Loucy (cell line): ENCODE results near the gene COBLL1.
A peak's percentile ranks its signal among the peaks of the same experiment; 100 is the strongest.

ENCODE experiments used
- H2AFZ ChIP-seq: fragments of 200-600 bp; sonication (generic); 2 replicates; pipeline ENCODE4 v1.6.0; 2016; ENCODE audit warnings: antibody characterized with exemption, mild to moderate bottlenecking, low read length, moderate library complexity
- H3F3A ChIP-seq: fragments of 200-600 bp; 2 replicates; pipeline ENCODE4 v1.6.0; 2016; ENCODE audit warnings: antibody characterized with exemption, low read depth, mild to moderate bottlenecking
- H3K27me3 ChIP-seq: fragments of 200-600 bp; sonication (generic); 2 replicates; pipeline ENCODE4 v1.6.1; 2014; ENCODE audit warnings: low read length, mild to moderate bottlenecking; ENCODE audit not compliant: insufficient read depth, poor library complexity, severe bottlenecking
- H3K36me3 ChIP-seq: fragments of 200-600 bp; sonication (generic); 2 replicates; pipeline ENCODE4 v1.6.1; 2016; ENCODE audit warnings: low read length; ENCODE audit not compliant: insufficient read depth
- H3K4me1 ChIP-seq: fragments of 200-600 bp; sonication (generic); 2 replicates; pipeline ENCODE4 v1.5.1; 2014; ENCODE audit warnings: low read length, mild to moderate bottlenecking; ENCODE audit not compliant: insufficient read depth, poor library complexity, severe bottlenecking
- H3K4me2 ChIP-seq: fragments of 200-600 bp; sonication (generic); 2 replicates; pipeline ENCODE4 v1.6.0; 2014; ENCODE audit warnings: antibody characterized with exemption, low read length, low read depth, mild to moderate bottlenecking; ENCODE audit not compliant: poor library complexity, severe bottlenecking
- H3K4me3 ChIP-seq: fragments of 200-600 bp; sonication (generic); 2 replicates; pipeline ENCODE4 v1.5.1; 2014; ENCODE audit warnings: low read length, mild to moderate bottlenecking, mixed read lengths; ENCODE audit not compliant: poor library complexity, severe bottlenecking
- H3K79me2 ChIP-seq: fragments of 200-600 bp; sonication (generic); 2 replicates; pipeline ENCODE4 v1.6.1; 2014; ENCODE audit warnings: low read length; ENCODE audit not compliant: insufficient read depth
- H3K9ac ChIP-seq: fragments of 200-600 bp; sonication (generic); 2 replicates; pipeline ENCODE4 v1.6.0; 2014; ENCODE audit warnings: mild to moderate bottlenecking, low read depth, low read length, moderate library complexity; ENCODE audit not compliant: poor library complexity, severe bottlenecking
- H3K9me2 ChIP-seq: fragments of 200-600 bp; sonication (generic); replicated peaks from 2 replicates; pipeline ENCODE4 v1.6.1; 2016; ENCODE audit warnings: low read depth, low read length, mixed read lengths
- H3K9me3 ChIP-seq: fragments of 200-600 bp; sonication (generic); 2 replicates; pipeline ENCODE4 v1.6.1; 2014; ENCODE audit warnings: mild to moderate bottlenecking, antibody characterized with exemption, low read length, low read depth; ENCODE audit not compliant: insufficient read depth
- H4K20me1 ChIP-seq: fragments of 200-600 bp; sonication (generic); 2 replicates; pipeline ENCODE4 v1.6.0; 2014; ENCODE audit warnings: antibody characterized with exemption, low read length, mild to moderate bottlenecking; ENCODE audit not compliant: insufficient read depth, poor library complexity, severe bottlenecking
- CTCF ChIP-seq: fragments of 200-600 bp; sonication (generic); conservative IDR thresholded peaks from 2 replicates; pipeline ENCODE4 v1.5.1; 2014; ENCODE audit warnings: mild to moderate bottlenecking, antibody characterized with exemption, low read length
- EZH2phosphoT487 ChIP-seq: fragments of 200-600 bp; IDR thresholded peaks from 2 replicates; pipeline ENCODE4 v1.6.1; 2018; ENCODE audit warnings: antibody characterized with exemption, mild to moderate bottlenecking, moderate library complexity, borderline replicate concordance

The COBLL1 gene

GRCh38 chr2:164808776-164809175 lies 32.8 kb downstream of the COBLL1 start:
- H3K27me3 ChIP-seq = no peaks in the 10 kb centered on the region
- no peaks in the 10 kb centered on the region for H3K9me3 ChIP-seq

GRCh38 chr2:164803776-164804466 lies 37.7 kb downstream of the COBLL1 start:
- no peaks in the 10 kb centered on the region for H3K79me2 ChIP-seq
- H3K36me3 ChIP-seq = no peaks in the 10 kb centered on the region
- no peaks in the 10 kb centered on the region for H3K27me3 ChIP-seq
- H3K9ac ChIP-seq = no peak overlapping the region
- no peak overlapping the region for H3K4me3 ChIP-seq
- H3K9me3 ChIP-seq = no peaks in the 10 kb centered on the region
- H3K9me2 ChIP-seq = no peaks in the 10 kb centered on the region
- TF ChIP-seq EZH2phosphoT487 = no peak
- no peak for TF ChIP-seq CTCF
- H3F3A ChIP-seq = no peaks in the 10 kb centered on the region
- no peaks in the 10 kb centered on the region for H3K4me1 ChIP-seq
- no peak overlapping the region for H3K4me2 ChIP-seq
- H4K20me1 ChIP-seq = no peaks in the 10 kb centered on the region
- no peak overlapping the region for H2AFZ ChIP-seq

More at GRCh38 chr2:164808776-164809175, 32.8 kb downstream of the COBLL1 start:
- no peak overlapping the region for H3K4me3 ChIP-seq
- no peaks in the 10 kb centered on the region for H3F3A ChIP-seq
- H3K4me1 ChIP-seq = no peaks in the 10 kb centered on the region
- H4K20me1 ChIP-seq = no peaks in the 10 kb centered on the region
- H3K9me2 ChIP-seq = no peaks in the 10 kb centered on the region
- no peaks in the 10 kb centered on the region for H3K36me3 ChIP-seq
- H3K4me2 ChIP-seq = no peak overlapping the region
- TF ChIP-seq EZH2phosphoT487 (no peak), CTCF (no peak)
- no peak overlapping the region for H3K9ac ChIP-seq
- no peaks in the 10 kb centered on the region for H3K79me2 ChIP-seq
- no peak overlapping the region; the same call in 1 of the 2 replicates for H2AFZ ChIP-seq

GRCh38 chr2:164802095-164802707 lies 39.4 kb downstream of the COBLL1 start:
- Histone ChIP-seq H3K4me3 (no peak overlapping the region), H3K79me2 (no peaks in the 10 kb centered on the region), H4K20me1 (no peaks in the 10 kb centered on the region), H3K4me2 (no peak overlapping the region), H2AFZ (peak overlapping the region; percentile 31; the same call in 1 of the 2 replicates), H3K9me3 (no peaks in the 10 kb centered on the region), H3K9me2 (no peaks in the 10 kb centered on the region), H3K27me3 (no peaks in the 10 kb centered on the region), H3K9ac (no peak overlapping the region), H3F3A (no peaks in the 10 kb centered on the region), H3K36me3 (no peaks in the 10 kb centered on the region), H3K4me1 (no peaks in the 10 kb centered on the region)
- no peak for TF ChIP-seq CTCF
- TF ChIP-seq EZH2phosphoT487 = no peak
